NCI-H2196 (cell line): ENCODE measurements around the gene SPOCK2.

Experiments
- DNase-seq: peaks from one replicate; lab custom pipeline; 2025; ENCODE audit not compliant: unreplicated experiment; lab: John Stamatoyannopoulos, UW

SPOCK2 gene

GRCh38 chr10:72013202-72013945 is 75.0 kb downstream of the SPOCK2 start:
- DNase-seq: no peak

DNA sequence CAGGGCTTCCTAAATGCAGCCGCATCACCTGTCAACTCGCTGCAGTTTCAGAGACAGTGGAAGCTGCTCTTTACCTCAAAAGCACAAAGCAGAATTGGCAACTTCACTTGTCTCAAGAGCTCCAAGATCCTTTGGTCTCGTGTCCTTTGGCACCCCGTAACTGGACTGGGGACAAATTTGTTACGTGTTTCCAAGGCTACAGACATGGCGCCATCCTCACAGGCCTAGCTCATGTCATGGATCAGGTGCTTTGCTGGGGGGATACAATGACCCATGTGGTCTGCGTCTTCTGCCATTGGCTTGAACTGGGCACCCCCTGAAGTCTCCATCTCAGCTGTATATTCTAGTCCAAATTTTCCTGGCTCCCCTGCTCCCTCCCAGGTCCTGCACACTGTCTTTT is 75.6 kb downstream of the SPOCK2 start:
- DNase-seq: no peak

DNA sequence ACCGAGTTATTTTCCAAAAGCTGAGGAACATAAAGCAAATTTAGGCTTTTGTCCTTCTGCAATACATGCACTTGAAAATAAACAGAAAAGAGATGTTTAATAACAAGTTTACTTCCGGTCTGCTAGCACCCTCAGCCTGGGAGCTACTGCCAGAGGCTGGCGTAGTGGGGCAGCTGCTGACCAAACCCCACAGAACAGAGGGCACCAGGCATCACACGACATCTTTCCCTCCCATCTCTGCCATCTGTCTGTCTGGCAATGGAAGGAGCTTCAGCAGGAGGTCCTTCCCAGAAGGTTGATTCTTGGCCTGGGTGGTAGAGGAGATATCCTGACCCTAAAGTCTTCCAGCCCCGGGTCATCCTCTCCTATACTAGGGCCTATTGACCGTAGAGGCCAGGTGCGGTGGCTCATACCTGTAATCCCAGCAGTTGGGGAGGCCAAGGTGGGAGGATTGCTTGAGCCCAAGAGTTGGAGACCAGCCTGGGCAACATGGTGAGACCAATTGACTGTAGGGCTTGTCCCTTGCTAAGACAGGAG is 76.3 kb downstream of the SPOCK2 start:
- no peak for DNase-seq

DNA sequence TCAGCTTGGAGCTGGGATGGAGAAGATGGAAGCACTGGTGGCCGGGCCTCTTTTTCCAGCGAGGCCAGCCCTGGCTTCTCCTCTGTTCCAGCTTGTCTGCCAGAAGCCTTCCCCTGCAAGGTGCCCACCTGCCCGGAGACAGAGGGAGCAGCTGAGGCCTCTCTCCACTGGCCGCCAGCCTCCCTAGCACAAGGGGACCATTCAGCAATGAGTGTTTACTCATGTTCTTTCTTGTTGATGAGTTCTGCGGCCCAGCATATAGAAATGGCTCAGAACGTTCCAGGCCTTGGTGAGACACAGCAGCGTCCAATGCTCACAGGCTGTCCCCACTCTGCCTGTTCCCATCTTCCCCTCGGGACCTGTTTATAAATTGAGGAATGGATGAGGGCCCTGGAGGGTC is 76.9 kb downstream of the SPOCK2 start:
- no peak for DNase-seq

DNA sequence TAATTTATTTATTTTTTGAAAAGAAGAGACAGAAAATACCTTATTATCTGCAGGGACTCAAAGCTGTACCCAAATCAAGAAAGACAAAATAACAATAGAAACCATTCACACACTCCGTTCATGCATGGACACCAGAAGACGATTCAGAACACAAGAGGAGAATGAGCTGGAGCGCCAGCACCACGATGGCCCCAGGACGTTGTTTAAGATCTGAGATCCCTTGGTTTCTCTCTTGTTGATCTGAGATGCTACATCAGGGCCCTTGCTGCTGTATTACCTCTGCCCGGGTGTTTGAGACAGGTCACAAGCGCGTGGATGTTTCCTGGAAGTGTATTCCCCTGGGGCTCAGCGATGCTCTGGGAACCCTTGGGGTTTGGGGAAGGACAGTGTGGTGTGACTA is 77.3 kb downstream of the SPOCK2 start:
- DNase-seq: no peak

GRCh38 chr10:72010234-72010973 is 77.9 kb downstream of the SPOCK2 start:
- DNase-seq: no peak

DNA sequence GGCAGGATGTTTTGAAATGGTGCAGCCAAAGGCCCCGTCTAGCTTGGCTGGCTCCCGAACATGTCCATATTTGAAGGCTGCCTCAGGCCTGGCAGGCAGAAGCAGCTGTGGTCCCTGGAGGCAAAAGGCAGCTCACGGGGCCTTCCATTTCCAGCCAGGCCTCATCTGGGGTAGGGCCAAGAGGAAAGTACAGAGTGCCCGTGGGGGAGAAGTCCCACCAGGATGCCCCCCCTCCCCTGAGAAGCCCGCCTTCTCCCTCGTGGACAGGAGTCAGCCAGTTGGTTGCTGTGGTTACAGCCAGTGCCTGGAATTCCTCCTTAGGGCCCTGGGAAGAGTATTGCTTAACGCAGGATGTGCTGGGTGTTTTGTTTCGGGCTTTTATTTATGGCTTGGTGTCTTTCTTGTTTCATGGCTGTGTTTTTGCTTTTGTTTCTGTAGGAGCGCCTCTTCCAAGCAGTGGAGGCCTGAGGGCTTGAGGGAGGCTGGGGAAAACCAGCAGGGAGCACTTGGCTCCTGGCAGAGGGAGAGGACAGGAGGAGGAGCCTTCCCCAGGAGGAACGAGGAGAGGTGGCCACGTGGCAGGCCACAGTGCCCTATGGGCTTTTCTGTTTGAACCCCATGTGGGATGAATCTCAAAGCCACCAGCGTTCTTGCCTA is 78.8 kb downstream of the SPOCK2 start:
- peak; percentile 14 for DNase-seq

DNA sequence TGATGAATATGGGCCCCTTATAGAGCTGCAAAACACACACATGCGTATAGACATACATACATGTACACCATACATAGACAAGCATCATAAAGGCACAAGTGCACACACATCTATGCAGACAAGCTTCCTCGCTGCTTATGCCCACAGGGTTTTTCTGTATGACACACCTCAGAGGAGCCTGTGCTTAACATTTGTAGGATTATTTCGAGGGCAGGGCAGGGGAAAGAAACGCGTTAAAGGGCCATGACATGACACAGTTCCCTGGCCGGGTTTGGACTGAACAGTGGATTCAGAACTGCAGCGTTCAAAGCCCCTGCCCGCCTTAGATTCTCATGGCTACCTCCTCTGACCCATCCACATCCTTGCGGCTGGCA is 79.3 kb downstream of the SPOCK2 start:
- DNase-seq: no peak
